GM21528 (cell line): ENCODE data around the gene LRP10.

Source experiments
- ATAC-seq: cut with Tn5 transposase; IDR thresholded peaks from one replicate; pipeline ENCODE4 v1.9.1; 2021; ENCODE audit warnings: mild to moderate bottlenecking, moderate library complexity; ENCODE audit not compliant: unreplicated experiment, low FRiP score

LRP10 gene

GRCh38 chr14:22864979-22865378 is 6.6 kb upstream of the LRP10 start:
- no peak for ATAC-seq

- no peak for ATAC-seq
Observed at GRCh38 chr14:22865424-22866405, 5.8 kb upstream of the LRP10 start.

- no peak for ATAC-seq
Observed at GRCh38 chr14:22866874-22867273, 4.7 kb upstream of the LRP10 start.

GRCh38 chr14:22870811-22871223 is 723 bp upstream of the LRP10 start:
- ATAC-seq: peak; percentile 41

GRCh38 chr14:22872033-22872832 is 693 bp downstream of the LRP10 start:
- ATAC-seq: peak; percentile 14

GRCh38 chr14:22872833-22873520 is 1.4 kb downstream of the LRP10 start:
- no peak for ATAC-seq

GRCh38 chr14:22875003-22875747 is 3.6 kb downstream of the LRP10 start:
- no peak for ATAC-seq

DNA sequence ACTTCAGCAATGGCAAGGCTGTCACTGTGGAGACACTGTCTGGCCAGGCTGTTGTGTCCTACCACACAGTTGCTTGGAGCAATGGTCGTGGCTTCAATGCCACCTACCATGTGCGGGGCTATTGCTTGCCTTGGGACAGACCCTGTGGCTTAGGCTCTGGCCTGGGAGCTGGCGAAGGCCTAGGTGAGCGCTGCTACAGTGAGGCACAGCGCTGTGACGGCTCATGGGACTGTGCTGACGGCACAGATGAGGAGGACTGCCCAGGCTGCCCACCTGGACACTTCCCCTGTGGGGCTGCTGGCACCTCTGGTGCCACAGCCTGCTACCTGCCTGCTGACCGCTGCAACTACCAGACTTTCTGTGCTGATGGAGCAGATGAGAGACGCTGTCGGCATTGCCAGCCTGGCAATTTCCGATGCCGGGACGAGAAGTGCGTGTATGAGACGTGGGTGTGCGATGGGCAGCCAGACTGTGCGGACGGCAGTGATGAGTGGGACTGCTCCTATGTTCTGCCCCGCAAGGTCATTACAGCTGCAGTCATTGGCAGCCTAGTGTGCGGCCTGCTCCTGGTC is 4.3 kb downstream of the LRP10 start:
- ATAC-seq: no peak

DNA sequence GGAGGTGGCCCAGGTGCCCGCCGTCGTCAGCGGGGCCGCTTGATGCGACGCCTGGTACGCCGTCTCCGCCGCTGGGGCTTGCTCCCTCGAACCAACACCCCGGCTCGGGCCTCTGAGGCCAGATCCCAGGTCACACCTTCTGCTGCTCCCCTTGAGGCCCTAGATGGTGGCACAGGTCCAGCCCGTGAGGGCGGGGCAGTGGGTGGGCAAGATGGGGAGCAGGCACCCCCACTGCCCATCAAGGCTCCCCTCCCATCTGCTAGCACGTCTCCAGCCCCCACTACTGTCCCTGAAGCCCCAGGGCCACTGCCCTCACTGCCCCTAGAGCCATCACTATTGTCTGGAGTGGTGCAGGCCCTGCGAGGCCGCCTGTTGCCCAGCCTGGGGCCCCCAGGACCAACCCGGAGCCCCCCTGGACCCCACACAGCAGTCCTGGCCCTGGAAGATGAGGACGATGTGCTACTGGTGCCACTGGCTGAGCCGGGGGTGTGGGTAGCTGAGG is 5.5 kb downstream of the LRP10 start:
- no peak for ATAC-seq

DNA sequence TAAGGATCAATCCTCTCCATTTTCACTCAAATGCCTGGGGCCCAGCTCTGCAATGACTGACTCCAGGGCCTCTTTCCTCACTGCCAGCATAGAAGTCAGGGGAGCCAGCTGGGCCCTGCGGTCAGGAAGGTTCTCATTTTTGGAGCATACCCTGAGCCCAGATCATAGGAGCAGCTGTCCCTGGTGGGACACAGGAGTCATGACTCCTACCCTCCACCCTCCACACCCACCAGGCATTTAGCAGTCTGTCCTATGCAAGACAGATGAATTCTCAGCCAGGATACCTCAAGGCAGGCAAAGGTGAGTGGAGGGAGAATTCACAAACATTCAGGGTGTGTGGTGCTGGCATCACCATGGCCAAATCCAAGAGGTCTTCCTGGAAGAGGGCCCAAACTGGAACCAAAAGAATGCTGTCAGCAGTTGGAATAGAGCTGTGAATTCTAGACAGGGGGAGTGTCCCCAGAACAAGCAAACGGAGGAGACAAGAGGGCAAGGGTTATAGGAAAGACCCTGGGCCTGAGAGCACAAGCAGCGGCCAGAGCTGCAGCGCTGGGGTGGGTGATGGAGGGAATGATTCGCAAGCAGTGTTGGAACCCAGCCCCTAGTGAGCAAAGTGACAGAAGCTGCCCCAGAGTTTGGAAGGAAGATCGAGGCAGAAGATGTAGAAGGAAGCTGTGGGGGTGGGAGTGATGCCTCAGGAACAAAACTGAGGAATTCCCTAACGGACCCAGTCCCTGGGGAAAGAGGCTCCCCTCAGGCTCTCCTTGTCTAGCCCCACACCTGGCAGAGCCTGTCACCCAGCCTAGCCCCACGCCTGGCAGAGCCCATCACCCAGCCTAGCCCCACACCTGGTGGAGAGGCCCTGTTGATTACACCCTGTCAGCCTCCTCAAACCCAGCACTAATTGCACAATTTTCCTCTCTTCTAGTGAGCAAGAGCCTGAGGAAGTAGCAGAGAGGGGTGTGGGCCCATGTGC is 7.0 kb downstream of the LRP10 start:
- no peak for ATAC-seq

- no peak for ATAC-seq
Observed at GRCh38 chr14:22882064-22882463, 10.5 kb downstream of the LRP10 start.

GRCh38 chr14:22882529-22883172 is 11.1 kb downstream of the LRP10 start:
- ATAC-seq: no peak

GRCh38 chr14:22883173-22883976 is 11.8 kb downstream of the LRP10 start, which contains the start of gene REM2:
Gene REM2 (plus strand): TSS chr14:22883222. CDS start chr14:22883288, 66 bp downstream.
- ATAC-seq: no peak

- ATAC-seq: no peak
Observed at GRCh38 chr14:22884076-22884737, 12.7 kb downstream of the LRP10 start.

DNA sequence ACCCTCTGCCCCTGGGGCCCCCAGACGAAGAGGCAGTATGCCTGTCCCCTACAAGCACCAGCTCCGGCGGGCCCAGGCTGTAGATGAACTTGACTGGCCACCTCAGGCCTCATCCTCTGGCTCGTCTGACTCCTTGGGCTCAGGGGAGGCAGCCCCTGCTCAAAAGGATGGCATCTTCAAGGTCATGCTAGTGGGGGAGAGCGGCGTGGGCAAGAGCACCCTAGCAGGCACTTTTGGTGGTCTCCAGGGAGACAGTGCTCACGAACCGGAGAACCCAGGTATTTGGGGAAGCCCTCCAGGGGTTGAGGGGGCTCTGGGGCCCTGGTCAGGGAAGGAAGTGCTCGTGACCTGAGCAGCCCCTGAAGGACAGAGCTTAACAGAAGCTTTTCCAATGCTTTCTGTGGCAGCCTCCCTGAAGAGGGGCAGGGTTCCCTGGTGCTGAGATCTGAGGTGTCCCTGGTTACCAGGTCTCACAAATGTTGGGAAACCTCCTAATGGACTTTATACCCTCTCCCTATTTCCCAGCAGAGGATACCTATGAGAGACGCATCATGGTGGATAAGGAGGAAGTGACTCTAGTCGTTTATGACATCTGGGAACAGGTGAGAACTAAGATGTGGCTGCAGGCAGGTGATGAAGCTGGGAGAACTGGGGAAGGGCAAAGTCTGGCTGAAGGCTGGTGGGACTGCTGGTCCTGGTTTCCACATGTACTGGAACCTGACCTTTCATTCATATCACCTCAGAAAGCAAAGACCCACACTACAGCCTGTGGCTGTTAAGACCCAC is 13.4 kb downstream of the LRP10 start:
- ATAC-seq: no peak

DNA sequence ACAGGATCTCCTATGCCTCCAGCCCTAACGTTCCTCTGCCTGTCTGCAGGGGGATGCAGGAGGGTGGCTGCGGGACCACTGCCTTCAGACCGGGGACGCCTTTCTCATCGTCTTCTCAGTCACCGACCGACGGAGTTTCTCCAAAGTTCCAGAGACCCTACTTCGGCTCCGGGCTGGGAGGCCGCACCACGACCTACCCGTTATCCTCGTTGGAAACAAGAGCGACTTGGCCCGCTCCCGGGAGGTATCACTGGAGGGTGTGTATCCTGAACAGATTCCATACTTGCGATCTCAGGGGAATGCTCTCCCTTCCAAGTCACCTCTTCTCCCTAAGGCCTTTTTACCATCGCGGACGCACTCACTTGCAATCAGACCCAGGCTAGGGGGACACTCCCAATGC is 14.4 kb downstream of the LRP10 start:
- ATAC-seq: no peak
